ENCODE measurements around the gene KSR1. TPM values are rescaled to one million over a fixed set of nuclear protein-coding genes. Genes with fewer than 3 reads are reported as not detected.
"Not testable (repeated sequence)": the region's sequence is repeated elsewhere in the genome, so short reads cannot be mapped to it uniquely, and the experiment has no call there.

The KSR1 gene
- total and polyA plus RNA-seq, 2 donors: 22.7 to 27.3 TPM

DNA sequence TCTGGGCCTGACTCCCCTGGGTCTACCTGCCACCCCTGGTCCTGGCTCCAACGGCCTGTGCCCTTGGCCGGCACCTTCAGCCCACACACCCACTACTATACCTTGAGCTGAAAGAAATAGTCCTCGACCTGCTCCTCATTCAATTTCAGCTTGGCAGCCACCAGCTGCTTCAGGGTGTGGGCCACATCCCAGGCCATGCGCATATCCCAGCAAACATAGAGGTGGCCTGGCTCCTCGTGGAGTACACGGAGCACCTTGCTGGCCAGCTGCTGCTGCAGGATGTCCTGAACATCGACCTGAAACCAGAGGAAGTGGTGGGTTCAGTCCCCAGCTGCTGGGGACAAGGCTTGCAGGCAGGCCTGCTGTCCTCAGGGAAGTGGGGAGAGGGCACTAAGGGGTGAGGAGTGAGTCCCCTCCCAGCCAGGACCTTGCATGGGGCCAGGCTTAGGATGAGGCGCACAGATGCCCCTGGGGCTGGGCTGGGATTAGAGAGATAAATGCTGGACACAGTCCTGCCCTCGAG lies 197.3 kb downstream of the KSR1 start:
- 78% methylated on average over 9 of the region's 9 CpGs for WGBS
- DNase-seq (ENCODE audit: extremely low spot score); H3K4me1 ChIP-seq (ENCODE audit: insufficient read depth); H3K36me3 ChIP-seq (ENCODE audit: insufficient read depth); H3K27ac ChIP-seq (ENCODE audit: low read depth); H3K4me3 ChIP-seq (ENCODE audit: low read depth, low read length): not testable (repeated sequence)

DNA sequence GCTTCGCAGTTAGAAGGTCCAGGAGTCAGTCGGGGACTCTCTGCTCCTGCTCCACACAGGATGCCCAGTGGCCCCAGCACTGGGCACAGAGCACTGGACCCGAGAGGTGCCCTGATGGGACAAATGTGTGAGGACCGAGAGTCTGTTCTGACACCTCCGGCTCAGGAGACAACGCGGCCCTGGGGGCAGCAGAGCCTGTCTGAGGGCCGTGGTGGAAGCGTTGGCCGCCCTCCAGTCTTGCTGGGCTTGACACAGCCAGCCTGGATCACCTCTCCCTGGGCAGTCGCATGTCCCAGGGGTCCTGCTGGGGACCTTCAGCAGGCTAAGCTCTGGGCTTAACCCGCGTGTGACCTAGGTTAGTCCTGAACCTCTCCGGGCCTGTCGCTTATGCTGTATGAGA lies 197.9 kb downstream of the KSR1 start:
- no peak overlapping the region for H3K4me3 ChIP-seq (ENCODE audit: low read depth, low read length)
- DNase-seq (ENCODE audit: extremely low spot score): no peak
- 88% methylated on average over 15 of the region's 15 CpGs for WGBS

DNA sequence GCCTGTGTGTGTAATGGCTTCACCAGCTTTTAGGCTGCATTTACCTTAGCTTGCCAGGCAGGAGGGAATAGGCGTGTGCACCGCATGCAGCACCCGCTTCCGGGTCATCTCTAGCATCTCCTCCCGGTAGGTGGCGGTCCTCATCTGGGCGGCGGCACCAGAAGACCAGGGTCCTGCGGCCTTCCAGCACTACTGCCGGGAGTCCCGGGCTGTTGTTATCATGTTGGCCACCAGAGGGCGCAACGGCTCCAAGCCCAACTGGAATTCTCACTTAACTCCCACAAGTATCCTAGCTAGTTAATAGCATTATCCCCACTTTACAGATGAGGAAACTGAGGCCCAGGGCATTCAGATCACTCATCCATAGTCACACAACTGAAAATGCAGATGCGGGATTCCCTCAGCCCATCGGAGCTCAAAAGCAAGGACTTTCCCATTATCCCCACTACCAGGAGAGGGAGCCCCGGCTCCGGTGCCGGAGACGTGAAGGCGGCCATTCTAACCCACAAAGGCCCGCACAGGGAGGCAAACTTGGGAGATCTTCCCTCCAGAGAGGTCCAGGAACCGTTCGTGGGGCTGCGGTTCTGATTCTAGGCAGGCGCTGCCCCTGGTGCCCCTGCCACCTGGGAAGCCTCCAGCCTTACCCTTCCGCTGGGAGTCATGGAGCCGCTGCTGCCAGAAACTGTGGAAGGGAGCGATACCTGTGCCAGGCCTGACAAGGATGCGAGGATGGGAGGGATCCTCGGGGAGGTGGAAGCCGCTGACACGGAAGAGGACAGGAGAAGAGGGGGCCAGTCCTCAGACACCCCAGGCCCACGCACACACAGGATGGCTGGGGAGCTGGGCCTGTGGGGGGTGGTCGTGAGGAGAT lies 198.6 kb downstream of the KSR1 start:
- DNase-seq (ENCODE audit: extremely low spot score): no peak
- no peak overlapping the region for H3K27ac ChIP-seq (ENCODE audit: low read depth)
- WGBS: 48% methylated on average over 34 of the region's 34 CpGs
- no peak overlapping the region for H3K4me3 ChIP-seq (ENCODE audit: low read depth, low read length)
- H3K36me3 ChIP-seq (ENCODE audit: insufficient read depth): no peaks in the 10 kb centered on the region
- H3K4me1 ChIP-seq (ENCODE audit: insufficient read depth): no peaks in the 10 kb centered on the region

More for the DNA sequence above, 197.9 kb downstream of the KSR1 start:
- Histone ChIP-seq H3K36me3 (ENCODE audit: insufficient read depth) (no peaks in the 10 kb centered on the region), H3K4me1 (ENCODE audit: insufficient read depth) (no peaks in the 10 kb centered on the region), H3K27ac (ENCODE audit: low read depth) (no peak overlapping the region)

DNA sequence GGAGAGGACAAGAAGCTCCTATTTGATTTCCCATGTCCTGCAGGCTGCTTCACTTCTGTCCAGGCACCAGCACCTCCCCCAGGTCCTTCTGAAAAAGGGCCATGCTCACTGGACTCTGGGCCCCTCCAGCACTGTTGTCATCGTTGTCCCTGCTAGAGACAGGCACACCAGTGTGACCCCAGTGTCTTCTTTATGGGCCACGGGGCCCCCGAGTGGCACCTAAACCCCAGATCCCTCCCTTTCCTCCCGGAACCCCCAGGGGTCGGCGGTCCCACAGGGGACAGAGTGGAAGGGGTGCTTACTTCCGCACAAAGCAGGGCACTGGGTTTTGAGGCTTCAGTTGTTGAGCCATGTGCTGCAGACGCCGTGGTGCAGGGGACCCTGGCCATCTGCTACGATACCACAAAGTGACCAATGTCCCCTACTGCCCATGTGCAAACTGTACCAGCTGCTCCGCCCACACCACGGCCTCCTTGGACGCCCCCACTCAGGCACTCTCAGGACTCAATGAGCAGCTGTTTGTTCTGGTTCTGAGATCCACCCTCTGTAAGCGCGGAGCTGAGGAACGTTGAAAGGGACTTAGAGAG lies 199.4 kb downstream of the KSR1 start:
- not testable (repeated sequence) for DNase-seq (ENCODE audit: extremely low spot score); H3K4me1 ChIP-seq (ENCODE audit: insufficient read depth); H3K4me3 ChIP-seq (ENCODE audit: low read depth, low read length); H3K36me3 ChIP-seq (ENCODE audit: insufficient read depth); H3K27ac ChIP-seq (ENCODE audit: low read depth)
- WGBS: 88% methylated on average over 16 of the region's 16 CpGs

DNA sequence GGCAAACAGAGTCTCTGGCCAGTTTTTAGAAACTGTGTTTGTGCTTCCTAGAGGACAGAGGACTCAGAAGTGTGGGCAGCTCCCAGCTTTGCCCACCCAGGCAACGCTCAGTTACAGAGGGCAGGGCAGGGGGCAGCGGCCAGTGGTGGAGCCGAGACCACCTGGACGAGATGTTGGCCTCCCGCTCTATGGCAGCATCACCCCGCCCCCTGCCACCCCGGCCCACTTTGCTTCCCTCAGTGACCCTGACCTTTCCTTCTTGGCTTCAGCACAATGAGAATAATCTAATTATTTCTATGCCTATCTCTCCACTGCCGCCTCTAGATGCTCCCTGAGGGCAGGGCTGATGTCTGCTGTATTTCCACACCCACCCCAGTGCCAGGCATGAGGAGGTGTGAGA lies 200.4 kb downstream of the KSR1 start:
- not testable (repeated sequence) for H3K4me1 ChIP-seq (ENCODE audit: insufficient read depth); H3K36me3 ChIP-seq (ENCODE audit: insufficient read depth); H3K27ac ChIP-seq (ENCODE audit: low read depth); DNase-seq (ENCODE audit: extremely low spot score); H3K4me3 ChIP-seq (ENCODE audit: low read depth, low read length)
- 80% methylated on average over 8 of the region's 8 CpGs for WGBS

DNA sequence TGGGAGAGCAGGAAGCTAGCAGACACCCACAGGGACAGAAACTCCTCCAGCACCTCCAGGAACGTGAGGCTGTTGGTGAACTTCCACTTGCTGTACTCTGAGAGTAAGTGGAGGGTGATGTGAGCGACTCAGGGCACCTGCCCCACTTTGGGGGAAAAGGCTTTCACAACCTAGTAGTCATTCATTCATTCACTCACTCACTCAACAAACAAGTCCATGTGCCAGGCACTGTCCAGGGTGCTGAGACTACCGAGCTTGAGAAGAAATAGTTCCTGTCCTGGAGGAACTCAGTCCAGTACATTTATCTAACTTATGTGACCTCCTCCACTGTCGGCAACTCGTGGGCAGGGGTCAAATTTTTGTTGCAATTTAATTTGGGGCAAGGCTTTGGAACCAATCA lies 201.4 kb downstream of the KSR1 start:
- DNase-seq (ENCODE audit: extremely low spot score): no peak
- Histone ChIP-seq H3K4me1 (ENCODE audit: insufficient read depth) (no peaks in the 10 kb centered on the region), H3K27ac (ENCODE audit: low read depth) (no peak overlapping the region), H3K4me3 (ENCODE audit: low read depth, low read length) (no peak overlapping the region), H3K36me3 (ENCODE audit: insufficient read depth) (no peaks in the 10 kb centered on the region)
- 54% methylated on average over 5 of the region's 5 CpGs for WGBS

DNA sequence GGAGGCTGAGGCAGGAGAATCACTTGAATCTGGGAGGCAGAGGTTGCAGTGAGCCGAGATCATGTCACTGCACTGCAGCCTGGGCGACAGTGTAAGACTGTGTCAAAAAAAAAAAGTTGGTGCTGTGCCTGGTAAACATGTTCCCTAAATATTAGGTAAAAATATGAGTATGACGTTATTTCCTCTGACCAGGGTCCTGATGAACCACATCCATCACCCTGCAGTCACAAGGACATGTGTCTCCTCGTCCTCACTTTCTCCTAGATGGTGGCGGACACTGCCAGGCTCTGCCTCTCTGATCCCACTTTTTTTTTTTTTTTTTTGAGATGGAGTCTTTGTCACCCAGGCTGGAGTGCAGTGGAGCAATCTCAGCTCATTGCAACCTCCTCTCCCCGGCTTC lies 203.4 kb downstream of the KSR1 start:
- no peak overlapping the region for H3K27ac ChIP-seq (ENCODE audit: low read depth)
- WGBS: 76% methylated on average over 6 of the region's 6 CpGs
- no peak for DNase-seq (ENCODE audit: extremely low spot score)
- H3K4me1 ChIP-seq (ENCODE audit: insufficient read depth): no peaks in the 10 kb centered on the region
- H3K4me3 ChIP-seq (ENCODE audit: low read depth, low read length): no peak overlapping the region
- no peaks in the 10 kb centered on the region for H3K36me3 ChIP-seq (ENCODE audit: insufficient read depth)

DNA sequence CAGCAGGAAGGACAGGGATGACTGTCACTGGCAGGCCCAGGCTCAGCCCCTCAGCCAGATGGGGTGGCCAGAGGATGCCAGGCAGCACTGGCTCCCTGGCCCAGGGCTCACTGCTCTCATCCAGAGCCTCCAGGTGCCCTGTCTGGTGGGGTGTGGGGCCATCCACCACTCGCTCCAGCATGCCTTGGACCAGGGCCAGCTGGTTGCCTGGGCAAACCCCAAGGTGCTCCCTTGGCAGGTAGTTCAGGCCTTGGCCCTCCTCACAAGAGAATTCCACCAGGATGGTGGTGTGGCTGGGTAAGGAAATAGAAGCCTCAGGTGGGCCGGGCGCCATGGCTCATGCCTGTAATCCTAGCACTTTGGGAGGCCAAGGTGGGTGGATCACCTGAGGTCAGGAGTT lies 204.2 kb downstream of the KSR1 start:
- WGBS: 80% methylated on average over 3 of the region's 3 CpGs

DNA sequence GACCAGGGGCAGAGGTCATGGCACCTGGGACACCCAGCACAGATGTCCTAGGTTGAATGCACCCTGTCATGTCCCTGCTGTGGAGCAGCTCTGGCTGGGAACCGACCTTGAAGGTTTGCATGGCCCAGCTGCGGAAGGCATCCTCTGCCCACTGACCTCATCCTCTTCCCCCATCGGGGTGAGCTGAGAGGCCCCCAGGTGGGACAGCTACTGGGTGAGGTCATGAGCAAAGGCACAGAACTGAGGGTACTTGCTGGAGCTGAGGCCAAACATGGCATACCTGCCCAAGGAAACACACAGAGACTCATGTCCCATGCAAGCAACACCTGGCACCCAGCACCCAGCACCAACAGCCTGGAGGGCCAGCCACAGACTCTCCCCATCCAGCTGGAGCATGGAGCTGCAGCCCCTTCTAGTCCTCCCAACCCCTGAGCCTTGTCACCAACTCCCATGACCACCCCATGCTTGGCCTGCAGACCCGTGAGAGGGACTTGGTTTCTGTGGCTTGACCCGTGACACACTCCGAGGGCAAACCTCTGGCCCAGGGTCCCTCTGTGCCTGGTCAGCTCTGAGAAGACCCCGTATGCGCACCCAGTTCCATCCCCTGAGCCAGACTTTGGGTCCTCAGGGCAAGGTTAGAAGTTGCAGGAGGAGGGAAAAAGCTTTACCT lies 207.8 kb downstream of the KSR1 start:
- WGBS: 92% methylated on average over 8 of the region's 8 CpGs
- Histone ChIP-seq H3K27ac (ENCODE audit: low read depth) (no peak overlapping the region), H3K36me3 (ENCODE audit: insufficient read depth) (no peaks in the 10 kb centered on the region), H3K4me3 (ENCODE audit: low read depth, low read length) (no peak overlapping the region), H3K4me1 (ENCODE audit: insufficient read depth) (no peaks in the 10 kb centered on the region)
- DNase-seq (ENCODE audit: extremely low spot score): no peak

More for the DNA sequence above, 204.2 kb downstream of the KSR1 start:
- Histone ChIP-seq H3K4me3 (ENCODE audit: low read depth, low read length) (no peak overlapping the region), H3K36me3 (ENCODE audit: insufficient read depth) (no peaks in the 10 kb centered on the region), H3K4me1 (ENCODE audit: insufficient read depth) (no peaks in the 10 kb centered on the region), H3K27ac (ENCODE audit: low read depth) (no peak overlapping the region)
- no peak for DNase-seq (ENCODE audit: extremely low spot score)

DNA sequence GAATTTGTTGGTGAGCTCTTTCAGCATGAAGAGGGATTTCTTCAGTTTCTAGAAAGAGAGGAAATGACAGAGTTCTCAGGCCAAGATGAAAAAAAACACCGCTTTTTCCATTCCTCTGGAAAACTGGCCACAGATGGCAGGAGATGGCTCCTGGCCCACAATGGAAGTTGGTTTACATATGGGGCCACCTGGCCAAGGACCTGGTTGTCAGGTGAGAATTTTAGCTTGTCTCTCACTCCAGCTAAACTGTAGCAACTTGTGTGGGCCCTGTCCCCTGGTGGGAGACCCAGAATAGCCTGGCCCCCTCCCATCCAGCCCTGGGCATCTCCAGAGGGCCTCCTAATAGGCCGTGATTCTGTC lies 208.3 kb downstream of the KSR1 start:
- Histone ChIP-seq H3K4me1 (ENCODE audit: insufficient read depth) (no peaks in the 10 kb centered on the region), H3K4me3 (ENCODE audit: low read depth, low read length) (no peak overlapping the region), H3K36me3 (ENCODE audit: insufficient read depth) (no peaks in the 10 kb centered on the region), H3K27ac (ENCODE audit: low read depth) (no peak overlapping the region)
- WGBS: 67% methylated on average over 2 of the region's 2 CpGs
- DNase-seq (ENCODE audit: extremely low spot score): no peak

DNA sequence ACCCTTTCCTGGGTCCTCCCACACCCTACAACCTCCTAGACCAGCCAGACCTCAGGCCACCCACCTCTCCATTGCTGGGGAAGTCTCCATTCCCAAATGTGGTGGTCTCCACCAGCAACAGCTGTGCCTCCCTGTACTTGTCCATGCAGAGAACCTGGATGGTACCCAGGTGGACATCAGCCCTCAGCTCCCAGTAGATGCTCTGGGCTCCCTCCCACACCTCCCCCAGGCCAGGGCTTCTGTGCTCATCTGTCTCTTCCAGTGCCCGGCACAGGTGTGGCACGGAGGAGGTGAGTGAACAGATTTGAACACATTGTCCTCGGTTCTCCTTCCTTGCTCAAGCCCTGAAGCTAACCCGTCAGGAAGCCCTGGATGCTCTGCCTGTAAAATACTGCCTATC lies 209.3 kb downstream of the KSR1 start:
- Histone ChIP-seq H3K36me3 (ENCODE audit: insufficient read depth) (no peaks in the 10 kb centered on the region), H3K4me1 (ENCODE audit: insufficient read depth) (no peaks in the 10 kb centered on the region), H3K4me3 (ENCODE audit: low read depth, low read length) (no peak overlapping the region), H3K27ac (ENCODE audit: low read depth) (no peak overlapping the region)
- WGBS: 86% methylated on average over 4 of the region's 4 CpGs
- no peak for DNase-seq (ENCODE audit: extremely low spot score)

DNA sequence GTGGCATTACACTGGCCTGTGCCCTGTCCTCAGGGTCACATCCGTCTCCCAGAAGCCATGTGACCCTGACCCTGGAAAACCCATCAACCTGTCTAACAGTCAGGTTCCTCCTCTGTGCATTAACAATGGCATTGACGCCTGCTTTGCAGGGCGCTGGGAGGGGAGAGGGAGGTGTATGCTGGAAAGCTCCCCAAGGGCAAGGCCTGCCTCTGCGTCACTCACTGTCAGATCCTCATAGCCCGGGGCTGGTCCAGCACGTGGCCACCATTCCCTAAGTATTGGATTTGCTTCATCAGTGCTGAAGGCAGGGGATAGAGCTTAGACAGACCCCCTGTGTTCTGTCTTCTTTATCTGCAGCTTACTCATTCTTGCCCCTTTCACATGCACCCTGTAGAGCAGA lies 210.0 kb downstream of the KSR1 start:
- not testable (repeated sequence) for H3K36me3 ChIP-seq (ENCODE audit: insufficient read depth); DNase-seq (ENCODE audit: extremely low spot score); H3K4me3 ChIP-seq (ENCODE audit: low read depth, low read length); H3K4me1 ChIP-seq (ENCODE audit: insufficient read depth); H3K27ac ChIP-seq (ENCODE audit: low read depth)
- 78% methylated on average over 6 of the region's 6 CpGs for WGBS

DNA sequence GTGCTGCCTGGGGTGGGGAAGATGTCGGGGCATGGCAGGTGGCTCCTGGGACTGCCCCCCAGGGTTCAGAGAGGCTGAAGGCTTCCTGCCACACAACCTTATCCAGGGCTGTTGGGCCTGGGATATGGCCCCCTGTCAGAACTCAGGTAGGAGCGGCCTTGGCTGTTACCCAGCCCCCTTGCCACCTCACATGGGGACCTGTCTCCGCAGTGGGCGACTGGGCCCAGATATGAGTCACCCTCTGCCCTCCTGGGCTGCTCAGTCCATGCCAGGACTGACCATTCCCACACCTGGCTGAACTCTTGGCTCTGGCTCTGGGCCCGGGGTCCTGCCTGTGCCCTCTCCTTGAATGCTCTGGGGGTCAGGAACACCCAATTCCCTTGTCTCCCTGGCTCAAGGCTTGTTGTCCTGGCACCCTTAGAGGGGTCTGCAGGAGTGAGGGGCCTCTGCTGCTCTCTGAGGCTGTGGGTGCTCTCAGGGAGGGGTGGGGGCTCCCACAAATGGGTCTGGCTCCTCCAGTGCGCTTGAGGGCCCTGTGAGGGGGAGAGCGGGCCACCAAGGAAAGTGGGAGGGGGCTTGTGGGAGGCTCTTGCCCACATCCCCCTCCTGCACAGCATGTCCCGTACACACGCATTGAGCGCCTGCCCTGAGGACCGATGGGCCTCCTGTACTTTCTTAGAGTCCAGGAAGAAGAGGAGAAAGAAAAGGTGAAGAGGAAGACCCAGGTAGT lies 210.7 kb downstream of the KSR1 start:
- 92% methylated on average over 11 of the region's 11 CpGs for WGBS
- Histone ChIP-seq H3K4me3 (ENCODE audit: low read depth, low read length) (no peak overlapping the region), H3K36me3 (ENCODE audit: insufficient read depth) (no peaks in the 10 kb centered on the region), H3K4me1 (ENCODE audit: insufficient read depth) (no peaks in the 10 kb centered on the region), H3K27ac (ENCODE audit: low read depth) (no peak overlapping the region)
- no peak for DNase-seq (ENCODE audit: extremely low spot score)
